AG09319 (cell line): Measurements from ENCODE around the gene SKA1.
"Not testable (repeated sequence)": the region's sequence is repeated elsewhere in the genome, so short reads cannot be mapped to it uniquely, and the experiment has no call there.

Source experiments
- DNase-seq: peaks from one replicate; pipeline ENCODE4 v3.0.0-alpha.2; 2010; ENCODE audit warnings: low read depth; ENCODE audit errors: extremely low read depth
- CTCF ChIP-seq: IDR thresholded peaks from 2 replicates; pipeline ENCODE4 v1.5.1; 2011; ENCODE audit warnings: low read depth, mild to moderate bottlenecking, inconsistent platforms, low read length, moderate library complexity

SKA1 gene

GRCh38 chr18:50395093-50395492 lies 20.2 kb downstream of the SKA1 start:
- no peak for DNase-seq
- no peak for TF ChIP-seq CTCF

DNA sequence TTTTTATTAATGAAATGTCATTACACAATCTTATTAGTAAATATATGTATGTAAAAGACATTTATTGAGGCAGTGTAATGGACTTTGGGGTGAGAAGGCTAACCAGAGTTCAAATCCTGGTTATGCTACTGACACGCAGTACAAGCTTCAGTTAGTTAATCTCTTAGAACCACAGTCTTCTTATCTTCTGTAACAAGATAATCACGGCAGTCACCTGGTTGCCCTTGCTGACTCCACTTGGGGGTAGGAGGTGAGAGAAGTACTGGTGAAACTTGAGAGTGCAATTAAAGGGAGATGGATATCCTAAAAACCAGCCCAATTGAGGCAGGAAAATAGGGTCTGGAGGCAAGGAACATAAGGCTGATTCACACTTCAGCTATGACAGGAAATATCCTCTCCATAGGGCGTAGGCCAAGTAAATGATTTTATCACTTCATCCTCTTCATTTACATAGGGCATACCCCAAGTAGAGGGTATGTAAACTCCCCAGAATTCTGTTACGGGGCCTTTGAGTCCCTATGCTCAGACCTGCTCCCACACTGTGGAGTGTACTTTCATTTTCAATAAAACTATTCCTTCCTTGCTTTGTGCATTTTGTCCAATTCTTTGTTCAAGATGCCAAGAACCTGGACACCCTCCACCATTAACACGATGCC lies 21.3 kb downstream of the SKA1 start:
- no peak for DNase-seq
- no peak for TF ChIP-seq CTCF

DNA sequence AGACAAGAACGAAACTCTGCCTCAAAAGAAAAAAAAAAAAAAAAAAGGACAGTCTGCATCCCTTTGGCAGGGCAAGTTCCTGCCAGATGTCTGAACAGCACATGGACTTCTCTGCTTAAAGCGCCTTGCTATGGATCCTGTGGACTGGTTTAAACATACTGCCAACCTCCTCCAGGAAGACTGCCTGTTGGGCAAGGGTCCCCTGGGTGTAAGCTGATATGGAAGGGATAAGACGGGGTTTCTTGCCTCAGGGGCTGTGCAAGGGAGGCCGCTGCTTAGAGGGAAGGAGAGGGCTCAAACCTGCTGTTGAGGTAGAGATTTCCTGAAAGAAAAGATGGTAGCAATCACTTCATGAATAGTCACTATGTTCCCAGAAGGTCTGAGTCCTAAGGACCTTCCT lies 22.2 kb downstream of the SKA1 start:
- no peak for DNase-seq
- no peak for TF ChIP-seq CTCF

- no peak for TF ChIP-seq CTCF
Measured at GRCh38 chr18:50398099-50398498, 23.3 kb downstream of the SKA1 start.

DNA sequence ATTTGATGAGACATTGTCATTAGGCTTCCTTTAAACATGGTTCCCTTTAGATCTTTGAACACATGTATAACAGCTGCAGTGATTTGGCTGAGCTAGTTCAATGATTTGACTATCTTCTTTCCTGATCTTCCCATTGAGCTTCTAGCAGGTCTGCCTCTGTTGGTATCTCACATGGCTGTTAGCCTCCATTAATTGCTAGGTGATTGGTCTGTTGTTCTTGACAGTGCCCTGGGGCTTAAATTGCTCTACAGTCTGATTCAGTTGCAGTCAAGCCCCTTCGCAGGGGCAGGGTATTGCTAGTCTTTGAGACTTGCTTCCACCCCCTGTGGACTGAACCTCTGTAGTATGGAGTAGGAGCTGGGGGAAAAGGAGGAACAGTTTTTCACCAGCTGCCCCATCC lies 24.1 kb downstream of the SKA1 start:
- no peak for TF ChIP-seq CTCF
- no peak for DNase-seq

More at GRCh38 chr18:50398099-50398498, 23.3 kb downstream of the SKA1 start:
- DNase-seq, result no peak

- TF ChIP-seq CTCF, result no peak
- DNase-seq, result no peak
Measured at GRCh38 chr18:50399582-50399981, 24.7 kb downstream of the SKA1 start.

GRCh38 chr18:50400438-50400837 lies 25.6 kb downstream of the SKA1 start:
- not testable (repeated sequence) for DNase-seq

- TF ChIP-seq CTCF, result no peak
- DNase-seq, result no peak
Measured at GRCh38 chr18:50401295-50401694, 26.4 kb downstream of the SKA1 start.
